AG04449 (cell line): ENCODE results near the gene PMP22.

Experiments
- CTCF ChIA-PET: fragments of 350-600 bp; formaldehyde crosslinking; extraction: SDS; loops from one replicate; lab custom pipeline; 2021; ENCODE audit warnings: antibody characterized with exemption; lab: Yijun Ruan, JAX
- POLR2A ChIA-PET: fragments of 400-600, 350-600 bp; formaldehyde crosslinking; extraction: SDS; loops from one replicate; lab custom pipeline; 2020; ENCODE audit warnings: antibody characterized with exemption, inconsistent platforms; lab: Yijun Ruan, JAX
- DNase-seq: peaks from one replicate; pipeline ENCODE4 v3.0.0-alpha.2; 2010; ENCODE audit warnings: low read depth, low spot score
- H3K4me3 ChIP-seq: 2 replicates; pipeline ENCODE4 v1.5.1; 2011; ENCODE audit warnings: low read depth, mild to moderate bottlenecking, control low read depth, low read length
- TF ChIP-seq, protein P1 (sequence below): IDR thresholded peaks from one replicate; pipeline ENCODE4 v1.5.1; 2011; ENCODE audit warnings: mild to moderate bottlenecking, moderate library complexity, low read length, control low read depth, inconsistent platforms; ENCODE audit not compliant: insufficient read depth; ENCODE audit errors: missing control alignments

Gene PMP22

DNA sequence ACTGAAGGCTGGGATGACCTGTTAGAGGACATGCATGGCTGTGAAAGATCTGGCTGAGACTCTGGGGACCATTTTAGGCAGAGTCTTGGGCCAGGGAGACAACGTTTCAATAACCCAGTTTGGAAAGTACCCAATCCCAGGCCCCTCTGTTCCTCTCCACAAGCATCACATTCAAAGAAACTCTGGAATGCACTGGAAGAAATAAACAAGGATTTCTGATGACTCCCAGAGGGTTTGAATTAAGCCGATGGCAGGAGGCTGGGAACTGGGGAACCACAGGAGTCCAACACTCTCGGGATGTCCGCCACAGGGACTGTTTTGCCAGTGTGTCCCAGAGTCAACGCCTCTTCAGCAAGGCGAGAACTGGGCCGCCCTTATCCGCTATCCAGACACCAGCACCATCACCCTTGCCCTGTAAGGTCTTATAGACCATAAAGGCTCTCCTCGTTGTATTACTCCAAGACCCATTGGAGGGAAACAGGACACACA, 3.3 kb downstream of the PMP22 start:
- peak overlapping the region; percentile 89 for H3K4me3 ChIP-seq
- ChIA-PET POLR2A (interaction anchor here (1.2 to 1.9 kb wide), 4 partner anchors 11 to 241 kb away, joined by 3 to 10 read pairs (median 4); no protein-coding TSS in a partner anchor), CTCF (interaction anchor here (0.7 to 9.1 kb wide), 13 partner anchors 11 to 264 kb away, joined by 3 to 318 read pairs (median 5); no protein-coding TSS in a partner anchor)
- DNase-seq: no peak
- TF ChIP-seq, protein P1, sequence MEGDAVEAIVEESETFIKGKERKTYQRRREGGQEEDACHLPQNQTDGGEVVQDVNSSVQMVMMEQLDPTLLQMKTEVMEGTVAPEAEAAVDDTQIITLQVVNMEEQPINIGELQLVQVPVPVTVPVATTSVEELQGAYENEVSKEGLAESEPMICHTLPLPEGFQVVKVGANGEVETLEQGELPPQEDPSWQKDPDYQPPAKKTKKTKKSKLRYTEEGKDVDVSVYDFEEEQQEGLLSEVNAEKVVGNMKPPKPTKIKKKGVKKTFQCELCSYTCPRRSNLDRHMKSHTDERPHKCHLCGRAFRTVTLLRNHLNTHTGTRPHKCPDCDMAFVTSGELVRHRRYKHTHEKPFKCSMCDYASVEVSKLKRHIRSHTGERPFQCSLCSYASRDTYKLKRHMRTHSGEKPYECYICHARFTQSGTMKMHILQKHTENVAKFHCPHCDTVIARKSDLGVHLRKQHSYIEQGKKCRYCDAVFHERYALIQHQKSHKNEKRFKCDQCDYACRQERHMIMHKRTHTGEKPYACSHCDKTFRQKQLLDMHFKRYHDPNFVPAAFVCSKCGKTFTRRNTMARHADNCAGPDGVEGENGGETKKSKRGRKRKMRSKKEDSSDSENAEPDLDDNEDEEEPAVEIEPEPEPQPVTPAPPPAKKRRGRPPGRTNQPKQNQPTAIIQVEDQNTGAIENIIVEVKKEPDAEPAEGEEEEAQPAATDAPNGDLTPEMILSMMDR: no peak

DNA sequence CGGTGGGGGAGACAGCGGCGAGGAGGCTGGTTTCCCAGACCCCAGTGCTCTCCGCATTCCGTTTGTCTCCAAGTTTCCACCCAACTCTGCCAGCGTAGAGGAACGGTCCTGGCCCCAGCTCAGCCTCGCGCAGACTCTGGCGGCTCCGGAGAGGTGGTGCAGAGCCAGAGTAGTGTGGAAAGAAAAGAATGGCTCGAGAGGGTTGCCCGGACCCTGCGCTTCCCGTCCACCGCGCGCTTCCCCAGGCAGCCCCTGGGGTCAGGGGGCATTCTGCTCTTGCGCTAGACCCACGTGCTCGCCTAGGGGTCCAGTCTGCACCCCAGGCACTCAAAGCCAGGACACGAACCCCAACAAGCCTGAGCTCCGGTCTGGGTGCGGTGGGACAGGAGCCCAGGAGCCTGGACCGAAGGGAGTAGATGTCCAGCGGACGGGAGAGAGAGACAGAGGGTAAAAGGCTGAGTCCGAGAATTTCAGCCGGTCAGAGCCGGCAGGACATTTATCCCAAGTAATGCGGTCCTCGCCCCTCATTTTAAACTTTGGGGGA, 3.8 kb downstream of the PMP22 start:
- CTCF ChIA-PET: interaction anchor here (0.7 to 9.1 kb wide), 10 partner anchors 11 to 265 kb away, joined by 3 to 318 read pairs (median 6); no protein-coding TSS in a partner anchor
- TF ChIP-seq, protein P1: peak; percentile 49
- DNase-seq: no peak
- H3K4me3 ChIP-seq: peak overlapping the region; percentile 89
- POLR2A ChIA-PET: interaction anchor here (1.2 kb wide), 1 partner anchor 241 kb away, joined by 4 read pairs; no protein-coding TSS in a partner anchor

DNA sequence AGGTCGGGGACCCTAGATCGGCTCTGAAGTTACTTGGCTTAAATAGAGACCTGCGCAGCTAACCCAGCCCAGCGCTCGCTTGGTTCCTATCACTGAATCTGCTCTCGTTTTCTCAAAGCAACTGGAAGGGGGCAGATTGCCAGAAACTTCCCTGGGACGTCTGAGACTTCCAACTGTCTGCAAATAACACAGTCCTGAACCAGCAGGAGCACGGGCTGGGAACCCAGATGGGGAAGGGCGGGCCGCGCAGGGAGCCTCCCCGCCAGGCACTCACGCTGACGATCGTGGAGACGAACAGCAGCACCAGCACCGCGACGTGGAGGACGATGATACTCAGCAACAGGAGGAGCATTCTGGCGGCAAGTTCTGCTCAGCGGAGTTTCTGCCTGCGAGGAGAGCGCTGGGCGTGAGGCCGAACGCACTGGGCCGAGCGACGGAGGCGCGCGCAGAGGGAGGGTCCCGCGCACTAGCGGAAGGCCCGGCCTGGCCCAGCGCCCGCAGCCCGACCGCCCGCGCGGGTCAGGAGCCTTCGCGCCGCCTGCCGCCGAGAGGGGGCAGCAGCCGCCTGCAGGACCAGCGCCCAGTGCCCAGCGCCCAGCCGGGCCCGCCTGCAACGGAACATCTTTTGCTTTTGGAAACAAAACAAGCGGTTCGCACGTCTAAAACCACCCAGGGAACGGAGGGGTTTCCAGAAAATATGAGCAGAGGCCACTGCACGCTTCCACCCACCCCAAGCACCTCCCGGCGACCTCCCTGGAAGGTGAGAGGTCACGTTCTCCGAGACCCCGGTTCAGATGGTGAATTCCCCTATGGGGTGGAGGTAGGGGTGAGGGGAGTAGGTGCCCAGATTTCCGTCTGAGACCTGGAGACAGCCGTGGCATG, 4.5 kb downstream of the PMP22 start:
- TF ChIP-seq, protein P1: peak; percentile 69
- ChIA-PET CTCF (interaction anchor here (1.0 to 9.1 kb wide), 11 partner anchors 12 to 256 kb away, joined by 3 to 318 read pairs (median 7); no protein-coding TSS in a partner anchor), POLR2A (interaction anchor here (1.2 kb wide), 1 partner anchor 242 kb away, joined by 4 read pairs; no protein-coding TSS in a partner anchor)
- no peak for DNase-seq
- peak overlapping the region; percentile 89 for H3K4me3 ChIP-seq

DNA sequence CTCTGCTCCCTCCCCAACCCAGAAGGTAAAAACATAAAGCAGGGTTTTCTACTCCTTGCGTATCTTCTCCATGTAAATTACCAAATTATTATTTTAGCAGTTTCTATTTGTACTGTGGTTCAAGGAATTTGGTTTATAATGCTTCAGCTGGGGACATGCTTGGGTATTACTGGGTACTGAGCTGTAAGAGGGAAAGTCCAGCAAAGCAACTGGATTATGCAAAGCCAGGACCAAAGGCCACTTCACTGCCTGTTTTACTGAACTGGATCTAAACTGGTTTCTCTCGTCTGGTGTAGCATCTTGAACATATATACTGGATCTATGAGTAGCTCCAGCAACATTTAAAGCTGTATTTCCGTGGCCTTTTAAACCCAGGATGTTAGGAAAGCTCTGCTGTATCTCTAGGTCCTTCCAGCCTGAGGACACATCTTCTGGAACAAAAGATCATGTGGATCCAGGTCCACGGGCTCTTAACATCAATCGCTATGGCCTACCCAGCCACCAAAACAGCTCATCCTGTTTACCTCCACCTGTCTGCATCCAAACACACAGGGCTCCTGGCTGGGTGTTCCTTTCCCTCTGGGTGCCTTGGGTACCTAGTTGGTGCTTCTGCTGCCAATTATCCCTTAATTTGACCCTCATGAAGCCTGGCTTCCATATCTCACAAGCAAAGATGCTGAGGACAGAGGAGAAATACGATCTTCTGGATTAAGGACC, 7.2 kb downstream of the PMP22 start:
- TF ChIP-seq, protein P1: no peak
- POLR2A ChIA-PET: no interaction called here
- H3K4me3 ChIP-seq: no peak overlapping the region; the same call in 1 of the 2 replicates

DNA sequence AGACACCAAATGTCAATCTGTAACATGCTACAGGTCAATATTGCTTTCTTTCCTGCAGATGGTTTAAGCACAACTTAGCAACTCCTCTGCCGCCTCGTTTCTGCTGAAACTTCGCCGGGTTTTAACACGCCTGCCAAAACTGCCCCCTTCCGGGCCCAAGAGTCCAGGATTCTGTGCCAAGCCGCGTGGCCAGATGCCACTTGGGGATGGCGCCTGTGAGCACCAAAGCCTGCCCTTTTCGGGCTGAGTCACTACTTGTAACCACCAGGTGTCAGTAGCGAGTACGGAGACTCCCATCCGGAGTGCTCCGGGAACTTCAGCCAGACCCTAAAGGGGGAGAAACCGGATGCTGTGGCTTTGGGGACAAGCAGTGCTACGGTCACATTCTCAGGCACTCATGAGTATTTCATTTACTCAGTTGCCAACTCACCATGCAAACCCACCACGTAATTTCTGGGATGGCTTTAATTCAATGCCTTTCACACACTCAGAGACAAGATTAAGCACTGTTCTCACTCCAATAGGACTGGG, 7.8 kb downstream of the PMP22 start:
- TF ChIP-seq, protein P1: peak; percentile 91
- peak overlapping the region; percentile 19; the same call in 1 of the 2 replicates for H3K4me3 ChIP-seq
- CTCF ChIA-PET: interaction anchor here (0.5 to 9.1 kb wide), 34 partner anchors 9 to 269 kb away, joined by 3 to 318 read pairs (median 5); no protein-coding TSS in a partner anchor
- DNase-seq: no peak
- POLR2A ChIA-PET: no interaction called here

More for the DNA sequence above, 7.2 kb downstream of the PMP22 start:
- no peak for DNase-seq
- CTCF ChIA-PET: interaction anchor here (0.7 to 9.1 kb wide), 32 partner anchors 8 to 269 kb away, joined by 3 to 318 read pairs (median 6); no protein-coding TSS in a partner anchor
